Esophagus (tissue), 2 donors: ENCODE results near the gene MACROD2. TPM values are rescaled to one million over a fixed set of nuclear protein-coding genes. Genes with fewer than 3 reads are reported as not detected.

Experiments used
- H3K27ac ChIP-seq, 2 donors: one replicate each; pipeline ENCODE4 v1.5.1; 2013; ENCODE audit warnings: low read depth in 2 of 2, mild to moderate bottlenecking in 2 of 2, inconsistent platforms in 1 of 2, low read length in 1 of 2, moderate library complexity in 1 of 2
- H3K27me3 ChIP-seq, 2 donors: one replicate each; pipeline ENCODE4 v1.6.1; 2013; ENCODE audit warnings: low read length in 2 of 2, control low read depth in 1 of 2, mild to moderate bottlenecking in 1 of 2; ENCODE audit not compliant: insufficient read depth in 2 of 2, control insufficient read depth in 1 of 2
- H3K36me3 ChIP-seq, 2 donors: one replicate each; pipeline ENCODE4 v1.6.1; 2013; ENCODE audit warnings: low read length in 1 of 2; ENCODE audit not compliant: control insufficient read depth in 2 of 2, insufficient read depth in 2 of 2
- H3K4me1 ChIP-seq, 2 donors: one replicate each; pipeline ENCODE4 v1.6.1; 2013; ENCODE audit warnings: low read length in 1 of 2; ENCODE audit not compliant: control insufficient read depth in 2 of 2, insufficient read depth in 2 of 2
- H3K4me3 ChIP-seq, 2 donors: one replicate each; pipeline ENCODE4 v1.5.1; 2013; ENCODE audit warnings: low read length in 2 of 2, mild to moderate bottlenecking in 2 of 2, low read depth in 1 of 2, moderate library complexity in 1 of 2
- H3K9me3 ChIP-seq, 2 donors: one replicate each; pipeline ENCODE4 v1.6.1; 2013; ENCODE audit warnings: mild to moderate bottlenecking in 2 of 2, low read depth in 1 of 2, low read length in 1 of 2, moderate library complexity in 1 of 2; ENCODE audit not compliant: control insufficient read depth in 2 of 2, insufficient read depth in 1 of 2
- WGBS, 2 donors: extraction: QIAGEN DNeasy Blood & Tissue Kit; methylation state at CpG; one replicate each; pipeline ENCODE4 v1.1.7; 2013; 5-methylcytosine and 5-hydroxymethylcytosine counted together
- polyA plus RNA-seq, 2 donors: library from polyadenylated mRNA; stranded (reverse); fragments of 200-250 nt; gene quantifications; one replicate each; pipeline ENCODE4 v1.2.3, GENCODE V29; 2013
- donor health status: healthy with polysubstance abuse.
- donor health status: Bipolar disorder and iron deficiency.

Gene MACROD2
- polyA plus RNA-seq, 2 donors = 0.64 to 1.9 TPM

DNA sequence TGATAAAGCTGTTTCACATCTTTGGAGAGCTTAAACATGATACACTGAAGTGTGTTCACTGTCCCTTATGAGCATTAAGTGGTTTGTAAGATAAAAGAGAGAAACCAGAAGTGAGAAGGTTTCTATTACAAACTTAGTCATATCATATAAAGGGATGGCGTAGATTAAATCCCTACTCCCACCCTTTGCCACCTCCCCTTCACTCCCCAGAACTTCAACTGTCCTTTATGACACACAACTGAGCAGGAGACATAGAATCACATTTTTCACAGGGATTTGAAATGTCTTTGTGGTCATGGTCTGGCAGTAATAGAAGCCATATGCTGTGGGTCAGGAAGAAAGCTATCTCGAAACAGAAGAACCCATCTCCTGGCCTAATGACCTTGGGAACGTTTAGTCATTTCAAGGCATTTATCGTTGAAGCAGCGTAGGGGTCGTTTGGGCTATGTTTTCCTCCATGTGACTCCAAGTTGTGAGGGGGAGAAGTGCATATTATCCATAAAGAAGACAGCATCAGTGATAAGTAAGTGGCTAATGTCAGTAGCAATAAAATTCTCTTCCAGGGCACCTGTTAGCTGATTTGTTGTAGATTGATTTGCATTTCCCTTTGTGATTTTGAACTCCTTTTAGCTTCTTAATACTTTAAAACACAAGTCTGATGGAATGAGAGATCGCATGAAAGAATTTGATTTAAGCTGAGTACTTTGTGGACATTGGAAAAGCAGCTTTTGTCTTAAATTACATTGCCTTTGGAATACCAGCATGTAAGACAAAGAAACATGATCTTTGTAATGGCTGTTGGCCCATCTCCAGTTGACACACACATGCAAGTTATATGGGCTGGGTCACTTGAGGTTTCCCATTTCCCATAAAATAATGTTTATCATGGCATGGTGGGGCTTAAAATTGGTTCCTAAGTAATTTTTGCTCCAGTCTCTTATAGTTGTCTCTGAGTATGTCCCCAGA lies 843.6 kb downstream of the MACROD2 start:
- 69 to 72% methylated on average over 7 of the region's 7 CpGs for WGBS, 2 donors
- H3K27me3 ChIP-seq = no peaks in the 10 kb centered on the region
- H3K4me1 ChIP-seq = no peaks in the 10 kb centered on the region
- H3K9me3 ChIP-seq = no peaks in the 10 kb centered on the region
- H3K27ac ChIP-seq = no peak overlapping the region
- no peaks in the 10 kb centered on the region for H3K36me3 ChIP-seq
- no peak overlapping the region for H3K4me3 ChIP-seq

DNA sequence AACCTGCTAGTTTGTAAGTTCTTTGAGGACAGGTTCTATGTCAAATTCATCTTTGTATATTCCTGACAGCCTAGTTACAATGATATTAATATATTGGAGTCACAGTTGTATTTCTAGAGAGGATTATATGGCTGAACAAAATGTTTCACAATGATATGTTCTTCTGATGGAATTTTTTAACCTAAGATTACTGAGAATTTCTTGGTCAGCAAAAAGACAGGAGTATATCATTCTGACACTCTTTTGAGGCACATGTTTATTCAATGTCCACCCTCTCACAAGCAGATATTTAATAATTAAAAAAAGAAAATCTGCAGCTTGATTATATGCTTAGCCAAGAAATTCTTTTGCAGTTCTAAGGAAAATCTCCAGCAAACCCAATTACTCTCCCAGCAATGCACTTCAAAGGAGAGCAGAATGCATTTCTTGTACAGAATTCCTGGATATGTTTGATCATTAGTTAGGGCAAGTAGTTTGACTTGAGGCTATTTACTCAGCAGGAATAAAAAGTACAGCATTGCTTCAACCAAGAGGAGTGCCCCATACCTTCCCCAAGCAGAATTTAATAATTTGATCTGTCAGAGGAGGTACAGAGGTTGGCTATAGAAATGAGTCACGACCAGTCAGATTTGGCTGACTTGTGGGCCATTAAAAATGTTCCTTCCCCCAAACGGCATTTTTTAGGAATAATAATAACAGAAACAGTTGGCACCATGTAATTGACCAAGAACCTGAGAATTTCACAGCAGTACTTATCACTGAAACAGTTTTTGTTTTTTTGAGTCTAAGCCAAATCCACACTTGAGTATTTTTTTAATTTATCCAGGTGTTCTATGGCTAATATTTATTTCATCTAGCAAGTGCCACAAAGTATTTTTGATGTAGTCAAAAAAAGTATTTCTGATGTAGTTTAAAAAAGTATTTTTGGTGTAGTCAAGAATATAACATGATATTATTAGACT lies 850.2 kb downstream of the MACROD2 start:
- Histone ChIP-seq H3K4me3 (no peak overlapping the region), H3K36me3 (no peaks in the 10 kb centered on the region), H3K4me1 (no peaks in the 10 kb centered on the region), H3K27me3 (no peaks in the 10 kb centered on the region), H3K9me3 (no peaks in the 10 kb centered on the region), H3K27ac (no peak overlapping the region)
- WGBS, 2 donors = 36 to 51% methylated on average over 2 of the region's 2 CpGs

DNA sequence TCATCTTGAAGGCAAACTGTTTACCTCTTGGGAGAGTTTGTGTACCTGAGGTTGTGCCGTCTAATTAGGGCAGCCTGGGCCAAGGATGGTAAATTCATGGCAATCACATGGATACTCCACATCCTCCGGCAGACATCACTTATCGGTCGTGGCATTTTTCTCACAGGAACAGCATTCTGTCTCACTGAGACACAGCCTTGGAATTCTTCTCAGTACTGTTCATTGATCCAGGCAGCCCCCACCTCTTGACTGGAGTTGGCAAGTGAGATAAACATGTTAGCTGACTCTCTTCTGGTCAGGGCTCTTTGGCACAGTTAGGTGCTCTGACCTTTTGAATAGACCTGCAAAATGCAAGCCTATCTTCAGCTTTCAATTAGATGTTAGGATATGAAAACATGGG lies 853.5 kb downstream of the MACROD2 start:
- Histone ChIP-seq H3K36me3 (no peaks in the 10 kb centered on the region), H3K4me3 (no peak overlapping the region), H3K4me1 (no peaks in the 10 kb centered on the region), H3K27me3 (no peaks in the 10 kb centered on the region), H3K9me3 (no peaks in the 10 kb centered on the region), H3K27ac (no peak overlapping the region)
- 93 to 94% methylated on average over 4 of the region's 4 CpGs for WGBS, 2 donors

DNA sequence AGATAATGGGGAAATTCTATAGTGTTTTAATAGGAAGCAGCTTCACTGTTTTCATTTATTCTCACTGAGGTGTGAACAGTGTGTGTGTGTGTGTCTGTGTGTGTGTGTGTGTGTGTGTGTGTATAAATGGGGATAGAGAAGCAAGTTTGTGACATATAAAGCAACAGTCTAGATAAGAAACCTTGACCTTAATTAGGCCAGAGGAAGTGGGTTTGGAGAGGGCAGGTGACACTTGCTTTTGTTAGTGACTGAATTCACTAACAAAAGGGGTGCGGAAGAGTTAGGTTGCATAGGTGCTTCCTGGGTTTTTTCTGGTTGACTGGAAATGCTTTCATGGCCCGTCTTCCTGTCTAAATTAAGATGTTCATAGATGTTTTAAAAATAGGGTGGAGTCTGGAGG lies 857.8 kb downstream of the MACROD2 start:
- no peak overlapping the region for H3K27ac ChIP-seq
- no peak overlapping the region for H3K4me3 ChIP-seq
- no peaks in the 10 kb centered on the region for H3K4me1 ChIP-seq
- WGBS, 2 donors = 73% methylated on average over 2 of the region's 2 CpGs
- no peaks in the 10 kb centered on the region for H3K27me3 ChIP-seq
- no peaks in the 10 kb centered on the region for H3K36me3 ChIP-seq
- H3K9me3 ChIP-seq = no peaks in the 10 kb centered on the region

DNA sequence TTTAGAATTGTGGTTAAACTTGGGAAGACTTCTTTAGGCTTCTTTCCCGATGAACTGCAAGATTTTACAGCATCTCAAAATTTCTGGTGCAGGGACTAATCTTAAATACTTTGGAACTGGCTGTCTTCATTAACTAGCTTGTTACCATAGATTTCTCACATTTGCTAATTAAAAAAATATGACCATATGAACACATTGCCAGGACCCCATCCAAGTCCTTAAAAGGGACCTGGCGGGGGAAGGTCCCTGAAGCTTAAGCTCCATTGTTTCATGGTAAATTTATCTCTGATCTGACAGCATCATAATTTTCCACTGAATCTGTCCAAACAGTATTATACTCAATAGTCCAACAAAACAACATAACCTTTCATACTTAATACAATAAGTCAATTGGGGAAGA lies 859.9 kb downstream of the MACROD2 start:
- 89 to 93% methylated on average over 2 of the region's 2 CpGs for WGBS, 2 donors
- H3K4me1 ChIP-seq = no peaks in the 10 kb centered on the region
- H3K36me3 ChIP-seq = no peaks in the 10 kb centered on the region
- no peaks in the 10 kb centered on the region for H3K9me3 ChIP-seq
- H3K27ac ChIP-seq = no peak overlapping the region
- no peak overlapping the region for H3K4me3 ChIP-seq
- no peaks in the 10 kb centered on the region for H3K27me3 ChIP-seq

DNA sequence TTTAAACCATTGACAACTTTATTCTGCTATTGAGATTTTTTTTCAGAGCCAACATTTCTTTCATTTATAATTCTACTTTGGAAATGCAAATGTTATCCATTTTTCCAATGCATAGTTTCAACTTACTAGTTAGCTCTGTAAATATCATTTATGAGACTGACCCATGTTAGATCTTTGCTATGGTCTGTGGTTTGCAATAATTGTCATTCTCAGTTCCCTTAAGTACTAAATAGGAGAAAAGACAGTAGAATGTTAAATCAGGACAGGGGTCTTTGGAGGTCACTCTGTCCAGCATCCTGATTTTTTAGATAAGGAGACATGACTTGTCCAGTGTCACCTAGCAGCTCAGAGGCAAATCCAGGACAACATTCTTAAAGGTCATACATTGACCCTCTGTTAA lies 864.3 kb downstream of the MACROD2 start:
- H3K36me3 ChIP-seq = no peaks in the 10 kb centered on the region
- H3K27me3 ChIP-seq = no peaks in the 10 kb centered on the region
- no peak overlapping the region for H3K4me3 ChIP-seq
- H3K27ac ChIP-seq = no peak overlapping the region
- H3K9me3 ChIP-seq = no peaks in the 10 kb centered on the region
- H3K4me1 ChIP-seq = no peaks in the 10 kb centered on the region

DNA sequence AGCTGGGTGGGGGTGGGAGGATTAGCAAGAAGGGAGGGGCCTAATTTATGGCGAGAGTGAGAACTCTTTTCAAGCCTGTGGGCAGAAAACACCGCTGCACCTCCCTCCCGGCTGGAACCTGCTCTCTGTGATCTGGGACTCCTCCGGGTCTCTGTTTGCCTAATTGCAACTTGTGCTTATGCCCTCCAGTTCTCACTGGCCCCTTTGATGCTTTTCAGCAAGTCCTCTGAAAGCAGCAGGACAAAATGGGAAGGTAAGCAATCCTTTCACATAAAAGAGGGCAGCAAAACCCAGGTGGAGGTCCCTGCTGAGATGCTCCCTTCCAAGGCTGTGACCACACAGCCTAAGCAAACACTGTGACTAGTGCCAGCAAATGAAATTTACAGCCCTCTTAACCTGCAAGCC lies 865.1 kb downstream of the MACROD2 start:
- Histone ChIP-seq H3K4me3 (no peak overlapping the region), H3K27ac (no peak overlapping the region), H3K27me3 (no peaks in the 10 kb centered on the region), H3K4me1 (no peaks in the 10 kb centered on the region), H3K9me3 (no peaks in the 10 kb centered on the region), H3K36me3 (no peaks in the 10 kb centered on the region)
- WGBS, 2 donors = 19 to 20% methylated on average over 4 of the region's 4 CpGs

DNA sequence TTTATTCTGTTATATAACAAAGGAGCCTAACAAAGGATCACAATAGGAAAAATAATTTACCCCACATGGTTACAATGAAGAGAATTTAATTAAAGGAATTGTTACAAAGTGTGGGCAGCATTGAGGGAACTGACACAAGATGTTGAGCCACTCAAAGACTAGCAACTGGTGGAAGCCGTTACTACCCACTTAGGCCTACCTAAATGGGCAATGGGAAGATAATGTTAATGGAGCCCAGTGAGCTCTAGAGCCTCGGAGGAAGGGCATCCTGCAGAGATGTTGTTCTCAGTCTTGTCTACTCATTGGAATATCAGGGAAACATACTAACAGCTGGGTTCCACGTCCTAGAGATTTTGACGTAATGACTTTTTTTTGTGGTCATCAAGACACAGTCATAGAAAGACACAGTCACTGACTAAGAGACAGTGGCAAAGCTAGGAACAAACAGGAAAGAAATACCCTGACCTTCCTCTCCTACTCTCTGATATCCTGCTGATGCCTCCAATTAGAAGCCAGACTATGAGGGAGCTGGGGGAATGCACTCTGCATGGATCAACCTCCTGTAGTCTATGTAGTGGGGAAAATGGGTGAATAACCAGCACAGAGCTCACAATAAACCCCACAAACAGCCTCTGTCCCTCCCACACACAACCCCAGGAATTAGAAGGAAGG lies 865.8 kb downstream of the MACROD2 start:
- H3K4me3 ChIP-seq = no peak overlapping the region
- H3K36me3 ChIP-seq = no peaks in the 10 kb centered on the region
- H3K27me3 ChIP-seq = no peaks in the 10 kb centered on the region
- no peaks in the 10 kb centered on the region for H3K9me3 ChIP-seq
- WGBS, 2 donors = 92 to 93% methylated on average over 4 of the region's 4 CpGs
- H3K27ac ChIP-seq = no peak overlapping the region
- no peaks in the 10 kb centered on the region for H3K4me1 ChIP-seq

DNA sequence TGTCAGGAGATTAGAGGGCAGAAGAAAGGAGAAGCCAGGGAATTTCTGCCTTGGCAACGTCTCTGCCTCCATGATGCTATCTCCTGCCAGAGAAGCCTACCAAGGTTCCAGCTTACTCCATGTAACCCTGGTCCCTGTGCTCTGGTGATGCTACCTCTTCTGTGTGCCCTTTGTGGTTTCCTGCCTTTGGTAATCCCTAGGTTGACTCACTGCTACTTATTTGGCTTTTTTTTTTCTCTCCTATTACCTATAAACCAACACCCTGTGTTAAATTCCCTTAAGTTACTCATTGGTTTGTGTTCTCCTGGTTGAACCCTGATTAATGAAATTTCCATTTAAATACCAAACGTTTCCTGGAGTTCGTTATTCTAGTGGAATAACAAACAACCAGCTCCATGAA lies 869.9 kb downstream of the MACROD2 start:
- H3K9me3 ChIP-seq = no peaks in the 10 kb centered on the region
- H3K4me3 ChIP-seq = no peak overlapping the region
- H3K27me3 ChIP-seq = no peaks in the 10 kb centered on the region
- no peaks in the 10 kb centered on the region for H3K4me1 ChIP-seq
- no peaks in the 10 kb centered on the region for H3K36me3 ChIP-seq
- WGBS, 2 donors = 36 to 47% methylated on average over 3 of the region's 3 CpGs
- no peak overlapping the region for H3K27ac ChIP-seq
